ENCODE data around the gene PSMA5.
"Not testable (repeated sequence)": the region's sequence is repeated elsewhere in the genome, so short reads cannot be mapped to it uniquely, and the experiment has no call there.

The PSMA5 gene

GRCh38 chr1:109426281-109427170, at the start of gene PSMA5:
PSMA5 (minus strand) TSS chr1:109426448; CDS start chr1:109426330, 118 bp downstream.
- DNase-seq (ENCODE audit: low spot score) = peak; percentile 96

GRCh38 chr1:109475261-109475660, 49.0 kb upstream of the PSMA5 start:
- DNase-seq (ENCODE audit: low spot score) = no peak

GRCh38 chr1:109474697-109475096, 48.4 kb upstream of the PSMA5 start:
- no peak for DNase-seq (ENCODE audit: low spot score)

- not testable (repeated sequence) for DNase-seq (ENCODE audit: low spot score)
Observed at GRCh38 chr1:109473284-109474057, 47.2 kb upstream of the PSMA5 start.

GRCh38 chr1:109472779-109473178, 46.5 kb upstream of the PSMA5 start:
- no peak for DNase-seq (ENCODE audit: low spot score)

- DNase-seq (ENCODE audit: low spot score) = no peak
Observed at GRCh38 chr1:109470245-109470644, 44.0 kb upstream of the PSMA5 start.

GRCh38 chr1:109468903-109469302, 42.7 kb upstream of the PSMA5 start:
- no peak for DNase-seq (ENCODE audit: low spot score)

- no peak for DNase-seq (ENCODE audit: low spot score)
Observed at GRCh38 chr1:109468061-109468460, 41.8 kb upstream of the PSMA5 start.

- no peak for DNase-seq (ENCODE audit: low spot score)
Observed at GRCh38 chr1:109467301-109467777, 41.1 kb upstream of the PSMA5 start.

- DNase-seq (ENCODE audit: low spot score) = peak; percentile 81
Observed at GRCh38 chr1:109466452-109467300, 40.4 kb upstream of the PSMA5 start, which contains the start of gene SYPL2. SYPL2 (plus strand) TSS chr1:109466546; CDS start chr1:109466844, 298 bp downstream.

- no peak for DNase-seq (ENCODE audit: low spot score)
Observed at GRCh38 chr1:109466125-109466451, 39.8 kb upstream of the PSMA5 start.

- no peak for DNase-seq (ENCODE audit: low spot score)
Observed at GRCh38 chr1:109457819-109458218, 31.6 kb upstream of the PSMA5 start.

- no peak for DNase-seq (ENCODE audit: low spot score)
Observed at GRCh38 chr1:109454497-109455133, 28.4 kb upstream of the PSMA5 start.

GRCh38 chr1:109447524-109447923, 21.3 kb upstream of the PSMA5 start:
- no peak for DNase-seq (ENCODE audit: low spot score)

GRCh38 chr1:109445949-109446695, 19.9 kb upstream of the PSMA5 start:
- DNase-seq (ENCODE audit: low spot score) = peak; percentile 45

- DNase-seq (ENCODE audit: low spot score) = no peak
Observed at GRCh38 chr1:109444346-109444745, 18.1 kb upstream of the PSMA5 start.

GRCh38 chr1:109443476-109443875, 17.2 kb upstream of the PSMA5 start:
- no peak for DNase-seq (ENCODE audit: low spot score)

GRCh38 chr1:109441069-109441468, 14.8 kb upstream of the PSMA5 start:
- no peak for DNase-seq (ENCODE audit: low spot score)

- DNase-seq (ENCODE audit: low spot score) = peak; percentile 77
Observed at GRCh38 chr1:109438798-109439297, 12.6 kb upstream of the PSMA5 start.

- no peak for DNase-seq (ENCODE audit: low spot score)
Observed at GRCh38 chr1:109434484-109434883, 8.2 kb upstream of the PSMA5 start.

- no peak for DNase-seq (ENCODE audit: low spot score)
Observed at GRCh38 chr1:109433322-109433721, 7.1 kb upstream of the PSMA5 start.
